Measurements from ENCODE around the gene HRG. TPM values are rescaled to one million over a fixed set of nuclear protein-coding genes. Genes with fewer than 3 reads are reported as not detected.

Gene HRG
- total RNA-seq, 4 donors from 2014 or later = not detected

DNA sequence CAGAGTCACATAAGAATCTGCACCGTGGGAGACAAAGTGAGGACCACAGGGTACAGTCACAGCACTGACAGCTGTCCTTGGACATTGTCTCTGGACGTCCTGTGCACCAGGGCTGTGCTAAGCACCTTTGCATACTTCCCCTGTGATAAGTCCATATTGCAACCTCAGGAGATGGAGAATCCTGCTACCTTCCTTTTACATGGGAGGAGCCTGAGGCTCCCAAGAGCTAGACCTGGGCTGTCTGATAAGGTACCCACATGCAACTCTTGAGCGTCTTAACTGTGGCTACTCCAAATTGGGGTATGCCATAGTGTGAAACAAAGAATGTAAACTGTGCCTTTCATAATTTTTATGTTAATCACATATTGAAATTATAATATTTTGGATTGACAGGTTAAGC, 28.1 kb upstream of the HRG start:
- no peak for DNase-seq
- H3K4me3 ChIP-seq = no peak overlapping the region
- no peaks in the 10 kb centered on the region for H3K9me3 ChIP-seq
- TF ChIP-seq, protein P1, sequence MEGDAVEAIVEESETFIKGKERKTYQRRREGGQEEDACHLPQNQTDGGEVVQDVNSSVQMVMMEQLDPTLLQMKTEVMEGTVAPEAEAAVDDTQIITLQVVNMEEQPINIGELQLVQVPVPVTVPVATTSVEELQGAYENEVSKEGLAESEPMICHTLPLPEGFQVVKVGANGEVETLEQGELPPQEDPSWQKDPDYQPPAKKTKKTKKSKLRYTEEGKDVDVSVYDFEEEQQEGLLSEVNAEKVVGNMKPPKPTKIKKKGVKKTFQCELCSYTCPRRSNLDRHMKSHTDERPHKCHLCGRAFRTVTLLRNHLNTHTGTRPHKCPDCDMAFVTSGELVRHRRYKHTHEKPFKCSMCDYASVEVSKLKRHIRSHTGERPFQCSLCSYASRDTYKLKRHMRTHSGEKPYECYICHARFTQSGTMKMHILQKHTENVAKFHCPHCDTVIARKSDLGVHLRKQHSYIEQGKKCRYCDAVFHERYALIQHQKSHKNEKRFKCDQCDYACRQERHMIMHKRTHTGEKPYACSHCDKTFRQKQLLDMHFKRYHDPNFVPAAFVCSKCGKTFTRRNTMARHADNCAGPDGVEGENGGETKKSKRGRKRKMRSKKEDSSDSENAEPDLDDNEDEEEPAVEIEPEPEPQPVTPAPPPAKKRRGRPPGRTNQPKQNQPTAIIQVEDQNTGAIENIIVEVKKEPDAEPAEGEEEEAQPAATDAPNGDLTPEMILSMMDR (IDR thresholded peaks at IDR 0.05) = no peak
- no peak for TF ChIP-seq POLR2A (IDR thresholded peaks at IDR 0.05)
- peaks cover 0 to 10% (median 0%) of the 10 kb centered on the region in 4 donors for H3K27me3 ChIP-seq
- H3K36me3 ChIP-seq = no peaks in the 10 kb centered on the region
- intact Hi-C loops (cut with DNase I) = no loop called here
- WGBS, 2 donors = 71 to 83% methylated on average over 1 to 3 of the region's 3 CpGs
- H3K4me1 ChIP-seq = peaks cover 11 to 77% (median 16%) of the 10 kb centered on the region in 3 donors
- H3K27ac ChIP-seq = peak overlapping the region in 1 of 4 donors; percentile 86

DNA sequence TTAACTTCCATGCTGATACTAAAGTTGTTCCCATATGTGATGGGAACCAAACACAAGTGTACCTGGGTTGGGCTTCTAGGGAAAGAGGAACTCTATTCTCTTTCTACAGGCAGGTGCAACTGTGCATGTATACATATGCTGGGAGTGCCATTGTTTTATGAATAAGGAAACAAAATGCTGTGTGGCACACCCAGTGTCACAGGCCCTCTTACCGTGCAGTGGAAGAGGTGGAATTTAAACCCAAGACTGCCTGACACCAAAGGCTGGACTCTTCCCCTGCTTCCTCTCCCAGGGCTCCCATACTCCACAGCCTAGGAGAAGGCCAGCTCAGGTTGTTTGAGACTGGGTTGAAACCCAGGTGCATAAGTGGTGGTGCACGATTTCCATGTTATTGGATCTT, 27.6 kb upstream of the HRG start:
- Histone ChIP-seq H3K4me1 (peaks cover 13 to 78% (median 16%) of the 10 kb centered on the region in 3 donors), H3K27ac (peak overlapping the region in 2 of 4 donors; percentile 74 to 86), H3K27me3 (peaks cover 0 to 10% (median 0%) of the 10 kb centered on the region in 4 donors), H3K36me3 (no peaks in the 10 kb centered on the region), H3K4me3 (no peak overlapping the region), H3K9me3 (no peaks in the 10 kb centered on the region)
- no peak for DNase-seq
- intact Hi-C loops (cut with DNase I) = no loop called here
- 63% methylated on average over 2 of the region's 2 CpGs for WGBS, 2 donors
- TF ChIP-seq, protein P1 (IDR thresholded peaks at IDR 0.05) = no peak
- TF ChIP-seq POLR2A (IDR thresholded peaks at IDR 0.05) = no peak

DNA sequence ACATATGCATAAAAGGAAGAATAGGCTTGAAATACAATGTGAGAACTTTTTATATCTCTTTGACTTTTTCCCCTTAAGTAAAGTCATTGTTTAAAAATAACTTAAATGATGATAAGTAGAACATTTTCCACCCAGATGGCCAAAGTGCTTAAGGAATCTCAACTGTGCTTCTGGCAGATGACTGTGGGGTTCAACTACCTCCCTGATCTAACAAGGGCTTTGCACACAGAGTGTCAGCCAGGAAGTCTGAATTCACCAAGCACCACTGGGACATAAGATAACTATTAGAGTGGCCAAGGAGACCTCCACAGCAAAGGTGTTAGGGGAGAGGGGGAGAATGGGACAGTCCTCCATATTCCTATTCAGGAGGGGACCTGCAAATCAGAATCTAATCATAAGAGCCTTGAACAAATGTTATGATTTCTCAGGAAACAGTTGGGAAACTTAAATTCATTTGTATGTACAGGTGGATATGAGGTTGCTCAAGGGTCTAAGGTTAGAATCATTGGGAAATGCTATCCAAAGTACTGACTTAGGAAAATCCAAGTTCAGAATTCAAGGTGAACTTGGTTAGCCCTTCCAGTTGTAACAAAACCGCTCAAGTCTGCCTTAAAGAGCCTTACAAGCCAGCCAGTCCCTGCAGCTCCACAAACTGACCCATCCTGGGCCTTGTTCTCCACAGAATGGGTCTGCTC, 25.9 kb upstream of the HRG start, which contains the start of gene FETUB:
TSS of gene FETUB (plus strand) at position 622 of the 695 bp plus-strand sequence. CDS start at position 684, 62 bp downstream.
- 19 to 29% methylated on average over 1 of the region's 1 CpG for WGBS, 2 donors
- peak within 1 kb of the TSS; percentile 62 to 86 (median 72) for H3K27ac ChIP-seq
- intact Hi-C loops (cut with DNase I) = no loop called here

DNA sequence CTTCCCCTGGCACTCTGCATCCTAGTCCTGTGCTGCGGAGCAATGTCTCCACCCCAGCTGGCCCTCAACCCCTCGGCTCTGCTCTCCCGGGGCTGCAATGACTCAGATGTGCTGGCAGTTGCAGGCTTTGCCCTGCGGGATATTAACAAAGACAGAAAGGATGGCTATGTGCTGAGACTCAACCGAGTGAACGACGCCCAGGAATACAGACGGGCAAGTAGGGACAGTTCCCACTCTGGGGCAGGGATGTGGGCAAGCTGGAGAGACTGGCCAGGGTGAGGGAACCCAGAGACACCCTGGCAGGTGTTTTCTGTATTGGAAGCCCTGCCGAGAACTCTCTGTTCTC, 25.4 kb upstream of the HRG start:
- peaks cover 16 to 91% (median 25%) of the 10 kb centered on the region in 3 donors for H3K4me1 ChIP-seq
- intact Hi-C loops (cut with DNase I) = no loop called here
- H3K4me3 ChIP-seq = no peak overlapping the region
- H3K27me3 ChIP-seq = peaks cover 0 to 8% (median 0%) of the 10 kb centered on the region in 4 donors
- no peak for DNase-seq
- 12 to 27% methylated on average over 2 to 6 of the region's 9 CpGs for WGBS, 2 donors
- H3K36me3 ChIP-seq = no peaks in the 10 kb centered on the region
- peak overlapping the region; percentile 62 to 86 (median 72) for H3K27ac ChIP-seq
- H3K9me3 ChIP-seq = no peaks in the 10 kb centered on the region
- peak in 1 of 4 donors; percentile 16 for TF ChIP-seq POLR2A (IDR thresholded peaks at IDR 0.05)
- TF ChIP-seq, protein P1 (IDR thresholded peaks at IDR 0.05) = no peak

More for the DNA sequence above, 25.9 kb upstream of the HRG start, which contains the start of gene FETUB:
- TF ChIP-seq, protein P1 (IDR thresholded peaks at IDR 0.05) = no peak
- no peak for TF ChIP-seq POLR2A (IDR thresholded peaks at IDR 0.05)
- Histone ChIP-seq H3K4me3 (no peak within 1 kb of the TSS), H3K36me3 (no peaks in the 10 kb centered on the region), H3K27me3 (peaks cover 0 to 10% (median 0%) of the 10 kb centered on the region in 4 donors), H3K4me1 (peaks cover 16 to 87% (median 25%) of the 10 kb centered on the region in 3 donors), H3K9me3 (no peaks in the 10 kb centered on the region)
- DNase-seq = no peak

- peak overlapping the region; percentile 62 to 86 (median 72) for H3K27ac ChIP-seq
- H3K4me3 ChIP-seq = no peak overlapping the region
- peaks cover 0 to 3% (median 0%) of the 10 kb centered on the region in 4 donors for H3K27me3 ChIP-seq
- no peaks in the 10 kb centered on the region for H3K9me3 ChIP-seq
- peaks cover 16 to 86% (median 25%) of the 10 kb centered on the region in 3 donors for H3K4me1 ChIP-seq
- H3K36me3 ChIP-seq = no peaks in the 10 kb centered on the region
- DNase-seq = no peak
- intact Hi-C loops (cut with DNase I) = no loop called here
- TF ChIP-seq, protein P1 (IDR thresholded peaks at IDR 0.05) = no peak
- no peak for TF ChIP-seq POLR2A (IDR thresholded peaks at IDR 0.05)
Observed at GRCh38 chr3:186640929-186641328, 24.9 kb upstream of the HRG start.

Data from esophagus squamous epithelium (tissue), 5 donors.